Measurements from ENCODE around the gene AMACR. TPM values are rescaled to one million over a fixed set of nuclear protein-coding genes. Genes with fewer than 3 reads are reported as not detected.
"Not testable (repeated sequence)": the region's sequence is repeated elsewhere in the genome, so short reads cannot be mapped to it uniquely, and the experiment has no call there.

AMACR gene
- total and polyA plus RNA-seq, 2 of the 8 experiments (the other 6 are each of a cell fraction or from before 2014, with no cell fraction given): 9.1 to 12.6 TPM

DNA sequence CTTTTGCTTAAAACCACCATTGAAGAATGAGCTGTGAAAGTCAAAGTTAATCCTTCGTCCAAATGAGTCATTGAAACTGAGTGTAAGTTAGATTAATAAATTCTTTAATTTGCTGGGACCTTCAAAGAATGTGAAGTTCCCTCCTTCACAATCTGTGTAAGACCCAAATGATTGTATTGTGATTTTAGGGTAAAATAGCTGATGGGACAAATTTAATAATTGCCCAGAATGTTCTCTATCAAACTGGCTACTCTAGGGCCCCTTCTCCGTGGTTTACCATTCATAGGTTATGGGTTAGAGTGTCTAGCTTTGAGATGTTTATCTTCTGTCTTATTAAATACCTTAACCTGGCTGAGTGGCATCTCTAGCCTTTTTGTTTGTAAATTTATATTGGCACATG lies 23.3 kb upstream of the AMACR start (continued):
- TF ChIP-seq HDAC6 (IDR thresholded peaks at IDR 0.05; ENCODE audit: low read depth, low read length): no peak
- no peak for TF ChIP-seq RNF2 (IDR thresholded peaks at IDR 0.05; ENCODE audit: borderline replicate concordance, low read depth, low read length, missing control alignments, poor library complexity, severe bottlenecking)

GRCh38 chr5:34030585-34030984 lies 22.7 kb upstream of the AMACR start:
- H3K27me3 ChIP-seq (replicated peaks in 1 of 4; ENCODE audit: control insufficient read depth in 3 of 4, extremely low read depth in 1 of 4, insufficient read depth in 3 of 4, low read length in 3 of 4); H4K20me1 ChIP-seq (replicated peaks in 1 of 2; ENCODE audit: control insufficient read depth in 1 of 2, insufficient read depth in 2 of 2, low read length in 2 of 2); H3K14ac ChIP-seq (ENCODE audit: insufficient read length); H2BK5ac ChIP-seq (ENCODE audit: low read depth, low read length); H2BK120ac ChIP-seq (replicated peaks; ENCODE audit: low read depth, low read length); H3K79me1 ChIP-seq (ENCODE audit: low read depth, low read length); H3K36me3 ChIP-seq (ENCODE audit: control insufficient read depth in 2 of 4, insufficient read depth in 4 of 4, low read length in 3 of 4); H4K5ac ChIP-seq (ENCODE audit: insufficient read length, low read depth, low read length); FAIRE-seq; H3K18ac ChIP-seq (ENCODE audit: extremely low read depth, low read length); H3K23me2 ChIP-seq (ENCODE audit: low read depth, low read length); H2BK15ac ChIP-seq (ENCODE audit: low read length); H3K27ac ChIP-seq (ENCODE audit: low read depth, low read length); H3K4ac ChIP-seq (replicated peaks; ENCODE audit: insufficient read length, low read depth, low read length); H3K4me3 ChIP-seq (ENCODE audit: extremely low read depth in 1 of 4, insufficient read depth in 2 of 4, low read depth in 3 of 4, low read length in 4 of 4); H3K9ac ChIP-seq (replicated peaks in 1 of 4; ENCODE audit: extremely low read depth in 1 of 4, low read depth in 3 of 4, low read length in 3 of 4); DNase-seq (ENCODE audit: low read depth in 1 of 2, low spot score in 2 of 2); H4K91ac ChIP-seq (replicated peaks; ENCODE audit: insufficient read length, low read length); H4K8ac ChIP-seq (ENCODE audit: extremely low read depth, insufficient read depth, low read length); H2BK12ac ChIP-seq (ENCODE audit: low read depth, low read length); H3K4me2 ChIP-seq (ENCODE audit: insufficient read depth in 1 of 2, low read depth in 2 of 2, low read length in 2 of 2); H3K56ac ChIP-seq (replicated peaks; ENCODE audit: insufficient read length, low read depth, low read length); H3K23ac ChIP-seq (ENCODE audit: insufficient read length); H2BK20ac ChIP-seq (ENCODE audit: low read length); H3K9me3 ChIP-seq (ENCODE audit: insufficient read depth in 2 of 2, low read depth in 1 of 2, low read length in 1 of 2); H3K4me1 ChIP-seq (replicated peaks in 1 of 4; ENCODE audit: control insufficient read depth in 3 of 4, insufficient read depth in 4 of 4, low read length in 3 of 4); H2AFZ ChIP-seq (ENCODE audit: low read length); H2AK5ac ChIP-seq (ENCODE audit: low read depth, low read length); H3K79me2 ChIP-seq (ENCODE audit: control insufficient read depth in 1 of 2, insufficient read depth in 2 of 2, low read length in 2 of 2): not testable (repeated sequence)
- CTCF ChIA-PET (ENCODE audit: partially characterized antibody): interaction anchor here (0.8 kb wide), 1 partner anchor 14 kb away, joined by 3 read pairs; no protein-coding TSS in a partner anchor
- WGBS, 2 experiments (ENCODE audit: extremely low coverage in 1 of 2, insufficient coverage in 1 of 2, insufficient read length in 1 of 2, insufficient replicate concordance in 2 of 2, low coverage in 1 of 2, low lambda C conversion rate in 2 of 2, missing lambda C conversion rate in 1 of 2): 90% methylated on average over 2 of the region's 2 CpGs; no CpG with 5 or more reads in 1 of the 2 experiments
- POLR2A ChIA-PET (ENCODE audit: partially characterized antibody): interaction anchor here (1.6 kb wide), 1 partner anchor 22 kb away, joined by 5 read pairs; the partner anchor contains the start of gene AMACR

Measured in H1 (cell line).